ENCODE measurements around the gene PABPN1. TPM values are rescaled to one million over a fixed set of nuclear protein-coding genes. Genes with fewer than 3 reads are reported as not detected.

PABPN1 gene
- total RNA-seq, 3 donors from 2014 or later = 45.9 to 87.2 (median 74.1) TPM

GRCh38 chr14:23302290-23303225 lies 18.7 kb upstream of the PABPN1 start, which contains the start of gene PPP1R3E:
PPP1R3E (minus strand) TSS chr14:23302859; CDS start chr14:23302576, 283 bp downstream.
- no peaks in the 10 kb centered on the region for H3K27me3 ChIP-seq
- DNase-seq (ENCODE audit: low spot score in 2 of 2) = peak in 1 of 2 donors; percentile 65
- peak within 1 kb of the TSS; percentile 65 to 90 (median 86) for H3K4me3 ChIP-seq
- H3K36me3 ChIP-seq = no peaks in the 10 kb centered on the region
- TF ChIP-seq CTCF (IDR thresholded peaks at IDR 0.05) = no peak
- peak in 1 of 3 donors; percentile 7 for TF ChIP-seq POLR2AphosphoS5 (IDR thresholded peaks at IDR 0.05)
- intact Hi-C loops (cut with DNase I; ENCODE audit: low total_unique reads) = loop anchor here (10.0 kb wide), 1 partner anchor 252 kb away; the partner anchor contains the start of genes THTPA and ZFHX2
- no peaks in the 10 kb centered on the region for H3K9me3 ChIP-seq
- peak within 1 kb of the TSS; percentile 99 for H3K27ac ChIP-seq
- peaks cover 9 to 27% of the 10 kb centered on the region in 2 donors for H3K4me1 ChIP-seq

GRCh38 chr14:23306412-23307145 lies 14.7 kb upstream of the PABPN1 start, which contains the start of gene BCL2L2:
BCL2L2 (plus strand) TSS chr14:23306833; CDS start chr14:23307768, 935 bp downstream.
- H3K9me3 ChIP-seq = no peaks in the 10 kb centered on the region
- H3K4me3 ChIP-seq = peak within 1 kb of the TSS; percentile 68 to 81 (median 75)
- no peaks in the 10 kb centered on the region for H3K27me3 ChIP-seq
- H3K4me1 ChIP-seq = peaks cover 6 to 38% of the 10 kb centered on the region in 2 donors
- intact Hi-C loops (cut with DNase I; ENCODE audit: low total_unique reads) = loop anchor here (10.0 kb wide), 1 partner anchor 248 kb away; the partner anchor contains the start of genes THTPA and ZFHX2
- DNase-seq (ENCODE audit: low spot score in 2 of 2) = peak; percentile 92 to 95
- TF ChIP-seq POLR2AphosphoS5 (IDR thresholded peaks at IDR 0.05) (peak; percentile 69 to 89 (median 69)), CTCF (IDR thresholded peaks at IDR 0.05) (no peak), POLR2A (IDR thresholded peaks at IDR 0.05) (no peak)
- H3K36me3 ChIP-seq = no peaks in the 10 kb centered on the region
- peak within 1 kb of the TSS; percentile 93 to 94 for H3K27ac ChIP-seq

GRCh38 chr14:23307146-23307530 lies 14.1 kb upstream of the PABPN1 start:
- H3K27ac ChIP-seq = peak overlapping the region; percentile 93 to 94
- intact Hi-C loops (cut with DNase I; ENCODE audit: low total_unique reads) = loop anchor here (10.0 kb wide), 1 partner anchor 248 kb away; the partner anchor contains the start of genes THTPA and ZFHX2
- no peak for TF ChIP-seq POLR2A (IDR thresholded peaks at IDR 0.05)
- no peak for TF ChIP-seq CTCF (IDR thresholded peaks at IDR 0.05)
- no peak for TF ChIP-seq POLR2AphosphoS5 (IDR thresholded peaks at IDR 0.05)
- peak overlapping the region; percentile 68 to 81 (median 75) for H3K4me3 ChIP-seq
- no peaks in the 10 kb centered on the region for H3K9me3 ChIP-seq
- H3K27me3 ChIP-seq = no peaks in the 10 kb centered on the region
- peak in 1 of 2 donors; percentile 17 for DNase-seq (ENCODE audit: low spot score in 2 of 2)
- peaks cover 6 to 38% of the 10 kb centered on the region in 2 donors for H3K4me1 ChIP-seq
- no peaks in the 10 kb centered on the region for H3K36me3 ChIP-seq

- Histone ChIP-seq H3K27ac (peak overlapping the region; percentile 93 to 94), H3K4me3 (peak overlapping the region; percentile 68 to 81 (median 75)), H3K4me1 (peaks cover 6 to 38% of the 10 kb centered on the region in 2 donors), H3K27me3 (no peaks in the 10 kb centered on the region), H3K9me3 (no peaks in the 10 kb centered on the region), H3K36me3 (no peaks in the 10 kb centered on the region)
- peak in 1 of 2 donors; percentile 15 for DNase-seq (ENCODE audit: low spot score in 2 of 2)
- no peak for TF ChIP-seq POLR2A (IDR thresholded peaks at IDR 0.05)
- intact Hi-C loops (cut with DNase I; ENCODE audit: low total_unique reads) = loop anchor here (10.0 kb wide), 1 partner anchor 247 kb away; the partner anchor contains the start of genes THTPA and ZFHX2
These were observed 13.3 kb upstream of the PABPN1 start for GRCh38 chr14:23307687-23308644.

Measured in breast epithelium (tissue), 4 donors.